DOHH2 (cell line): ENCODE results near the gene GRAPL.
"Not testable (repeated sequence)": the region's sequence is repeated elsewhere in the genome, so short reads cannot be mapped to it uniquely, and the experiment has no call there.

ENCODE experiments used
- H3F3A ChIP-seq: fragments of 200-600 bp; sonication (generic), shearing (Covaris generic); 2 replicates; pipeline ENCODE4 v1.6.0; 2016; ENCODE audit warnings: antibody characterized with exemption, mild to moderate bottlenecking; ENCODE audit not compliant: control insufficient read depth, insufficient read depth
- H3K27ac ChIP-seq: fragments of 200-600 bp; sonication (generic); 2 replicates; pipeline ENCODE4 v1.5.1; 2014; ENCODE audit warnings: low read depth, mild to moderate bottlenecking, low read length, moderate library complexity
- H3K27me3 ChIP-seq: fragments of 200-600 bp; sonication (generic); 2 replicates; pipeline ENCODE4 v1.6.1; 2014; ENCODE audit warnings: mild to moderate bottlenecking, low read length, mixed read lengths; ENCODE audit not compliant: control insufficient read depth
- H3K36me3 ChIP-seq: fragments of 200-600 bp; sonication (generic); 2 replicates; pipeline ENCODE4 v1.6.1; 2014; ENCODE audit warnings: mild to moderate bottlenecking, low read length, moderate library complexity, mixed read lengths; ENCODE audit not compliant: control insufficient read depth
- H3K4me1 ChIP-seq: fragments of 200-600 bp; sonication (generic); 2 replicates; pipeline ENCODE4 v1.6.1; 2014; ENCODE audit warnings: mild to moderate bottlenecking, low read length, mixed read lengths; ENCODE audit not compliant: control insufficient read depth
- H3K4me2 ChIP-seq: fragments of 200-600 bp; sonication (generic); 2 replicates; pipeline ENCODE4 v1.6.0; 2014; ENCODE audit warnings: mild to moderate bottlenecking, low read length, moderate library complexity
- H3K4me3 ChIP-seq: fragments of 200-600 bp; sonication (generic); 2 replicates; pipeline ENCODE4 v1.5.1; 2014; ENCODE audit warnings: mild to moderate bottlenecking, low read length, mixed read lengths
- H3K79me2 ChIP-seq: fragments of 200-600 bp; sonication (generic); 2 replicates; pipeline ENCODE4 v1.6.1; 2014; ENCODE audit warnings: mild to moderate bottlenecking, low read length, mixed read lengths; ENCODE audit not compliant: control insufficient read depth
- H3K9me2 ChIP-seq: fragments of 200-600 bp; sonication (generic); replicated peaks from 2 replicates; pipeline ENCODE4 v1.6.1; 2014; ENCODE audit warnings: mild to moderate bottlenecking, low read length, mixed read lengths; ENCODE audit not compliant: control insufficient read depth
- H3K9me3 ChIP-seq: fragments of 200-600 bp; sonication (generic); 2 replicates; pipeline ENCODE4 v1.6.1; 2014; ENCODE audit warnings: antibody characterized with exemption, low read length, mixed read lengths; ENCODE audit not compliant: control insufficient read depth, insufficient read depth
- H4K20me1 ChIP-seq: fragments of 200-600 bp; sonication (generic); 2 replicates; pipeline ENCODE4 v1.6.0; 2014; ENCODE audit warnings: low read depth, mild to moderate bottlenecking, antibody characterized with exemption, low read length, moderate library complexity; ENCODE audit not compliant: control insufficient read depth, insufficient read depth

GRAPL gene

DNA sequence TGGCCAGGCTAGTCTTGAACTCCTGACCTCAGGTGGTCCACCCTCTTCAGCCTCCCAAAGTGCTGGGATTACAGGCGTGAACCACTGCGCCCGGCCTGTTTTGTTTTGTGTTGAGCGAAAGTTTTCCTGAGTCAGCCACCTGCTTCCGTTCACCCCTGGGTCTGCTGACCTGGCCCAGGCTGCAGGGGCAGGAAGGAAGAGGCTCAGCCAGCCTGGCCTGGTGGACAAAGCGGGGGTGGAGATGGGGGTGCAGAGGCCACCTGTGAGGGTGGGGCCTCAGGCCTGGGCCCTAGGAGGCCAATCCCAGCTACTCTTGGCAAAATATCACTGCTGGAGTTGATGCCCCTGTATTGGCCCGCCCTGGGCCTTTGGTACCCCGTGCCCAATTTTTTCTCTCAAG is 3.7 kb downstream of the GRAPL start:
- H3K27ac ChIP-seq, H3K36me3 ChIP-seq, H3K4me2 ChIP-seq, H3F3A ChIP-seq, H3K9me2 ChIP-seq, H4K20me1 ChIP-seq, H3K4me3 ChIP-seq, H3K79me2 ChIP-seq, H3K9me3 ChIP-seq, H3K27me3 ChIP-seq: not testable (repeated sequence)
- H3K4me1 ChIP-seq: peaks cover 16% of the 10 kb centered on the region

DNA sequence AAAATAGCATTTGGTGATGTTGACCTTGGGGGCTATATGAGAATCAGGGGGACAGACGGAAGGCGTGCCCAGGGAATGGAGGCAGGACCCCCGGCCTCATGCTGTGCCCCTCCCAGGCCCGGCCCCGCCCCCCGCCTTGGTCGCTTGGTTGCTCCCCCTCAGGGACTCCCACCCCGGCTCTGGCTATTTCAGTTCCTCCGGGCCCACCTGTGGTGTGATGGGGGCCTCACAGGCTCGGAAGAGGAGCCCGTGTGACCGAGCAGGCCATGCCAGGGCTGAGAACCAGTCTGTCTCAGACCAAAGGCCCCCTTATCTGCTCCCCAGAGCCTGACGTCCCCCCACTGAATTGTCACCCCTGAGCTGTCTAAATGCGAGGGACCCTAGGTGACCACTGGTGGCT is 4.4 kb downstream of the GRAPL start:
- not testable (repeated sequence) for H3K27ac ChIP-seq, H3K9me2 ChIP-seq, H3K4me2 ChIP-seq, H3K79me2 ChIP-seq, H3K27me3 ChIP-seq, H3K9me3 ChIP-seq, H3K4me3 ChIP-seq, H4K20me1 ChIP-seq, H3K36me3 ChIP-seq, H3F3A ChIP-seq
- H3K4me1 ChIP-seq: peaks cover 13% of the 10 kb centered on the region

DNA sequence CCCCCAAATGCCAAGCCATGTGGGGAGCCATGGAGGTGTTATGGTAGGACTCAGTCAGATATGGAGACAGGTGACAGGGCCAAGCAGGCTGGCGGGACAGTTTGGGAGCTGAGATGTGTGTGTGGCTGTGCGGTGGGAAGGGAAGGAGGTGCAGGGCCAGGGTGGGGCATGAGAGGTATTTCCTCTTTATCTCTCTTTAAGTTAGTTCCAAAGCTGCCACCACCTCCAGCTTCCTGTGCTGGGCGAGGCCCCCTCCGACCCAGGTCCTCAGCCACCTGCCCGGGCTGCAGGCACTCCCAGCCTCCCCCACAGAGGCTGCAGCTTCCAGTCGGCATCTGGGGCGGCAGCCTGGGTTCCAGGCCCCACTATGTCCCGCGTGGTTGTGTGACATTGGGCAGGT is 6.4 kb downstream of the GRAPL start:
- not testable (repeated sequence) for H3K79me2 ChIP-seq, H3K9me3 ChIP-seq, H3K27me3 ChIP-seq, H4K20me1 ChIP-seq, H3K36me3 ChIP-seq, H3K9me2 ChIP-seq, H3F3A ChIP-seq, H3K4me3 ChIP-seq
- peak overlapping the region; percentile 62 for H3K27ac ChIP-seq
- H3K4me1 ChIP-seq: peaks cover 15% of the 10 kb centered on the region
- 0 out of 2 replicates have a peak overlapping the region, but pooled peaks have one; percentile 33 for H3K4me2 ChIP-seq

DNA sequence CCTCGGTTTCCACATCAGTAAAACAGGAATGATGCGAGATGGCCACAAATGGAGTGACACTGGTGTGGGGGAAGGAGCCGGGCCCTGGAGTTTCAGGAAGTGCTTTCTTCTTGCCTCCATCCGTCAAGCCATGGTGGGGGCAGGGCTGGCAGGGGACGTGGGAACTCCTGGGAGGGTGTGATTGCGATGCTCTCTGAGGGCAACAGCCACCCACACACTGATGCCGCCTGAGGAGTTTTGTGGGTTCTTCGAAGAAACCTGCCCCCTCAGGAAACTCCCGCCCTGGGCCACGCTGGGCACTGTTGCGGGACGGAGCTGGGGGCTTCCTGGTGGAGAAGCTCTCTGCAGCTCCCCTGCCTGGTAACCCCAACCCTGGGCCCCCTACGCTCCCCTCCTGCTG is 8.0 kb downstream of the GRAPL start:
- not testable (repeated sequence) for H3K27me3 ChIP-seq, H3K27ac ChIP-seq, H3K4me2 ChIP-seq, H4K20me1 ChIP-seq, H3K4me3 ChIP-seq, H3F3A ChIP-seq, H3K9me3 ChIP-seq, H3K79me2 ChIP-seq, H3K36me3 ChIP-seq, H3K9me2 ChIP-seq
- H3K4me1 ChIP-seq: peaks cover 15% of the 10 kb centered on the region

DNA sequence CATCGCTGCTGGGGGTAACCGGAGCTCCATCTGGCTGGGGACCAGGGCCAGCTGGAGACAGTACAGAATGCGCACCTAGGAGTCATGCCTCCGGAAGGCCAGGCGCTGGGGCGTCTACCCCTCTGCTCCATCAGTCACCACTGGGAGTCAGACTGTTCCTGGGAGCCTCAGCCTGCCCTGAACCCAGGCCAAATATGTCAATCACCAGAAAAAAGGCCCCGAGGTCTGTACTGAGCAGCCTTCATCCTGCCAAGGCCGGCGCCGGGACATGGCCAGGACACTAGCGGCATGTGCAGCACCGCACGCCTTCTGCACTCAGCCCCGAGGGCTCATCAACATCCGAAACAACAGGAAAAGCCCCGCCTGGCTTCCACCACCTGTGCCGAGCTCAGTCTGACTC is 8.7 kb downstream of the GRAPL start:
- not testable (repeated sequence) for H3K9me2 ChIP-seq, H3K9me3 ChIP-seq, H3K4me2 ChIP-seq, H3K79me2 ChIP-seq, H4K20me1 ChIP-seq, H3K27ac ChIP-seq, H3K36me3 ChIP-seq, H3F3A ChIP-seq, H3K4me3 ChIP-seq, H3K27me3 ChIP-seq
- peaks cover 15% of the 10 kb centered on the region for H3K4me1 ChIP-seq

DNA sequence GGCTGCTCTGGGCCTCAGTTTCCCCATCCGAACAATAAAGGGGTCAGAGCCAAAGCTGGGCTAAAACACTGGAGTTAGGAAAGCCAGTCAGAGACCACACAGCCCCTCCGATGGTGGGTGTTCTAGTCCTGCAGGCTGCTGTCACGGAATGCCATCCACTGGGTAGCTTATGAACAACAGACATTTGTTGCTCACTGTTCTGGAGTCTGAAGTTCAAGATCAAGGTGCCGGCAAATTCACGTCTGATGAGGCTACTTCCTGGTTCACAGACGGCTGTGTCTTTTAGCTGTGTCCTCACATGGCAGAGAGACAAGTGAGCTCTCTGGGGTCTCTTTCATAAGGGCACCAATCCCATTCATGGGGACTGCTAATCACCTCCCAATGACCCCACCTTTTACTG is 9.2 kb downstream of the GRAPL start:
- peak overlapping the region; percentile 69 for H3K27ac ChIP-seq
- not testable (repeated sequence) for H3K9me2 ChIP-seq, H3K9me3 ChIP-seq

DNA sequence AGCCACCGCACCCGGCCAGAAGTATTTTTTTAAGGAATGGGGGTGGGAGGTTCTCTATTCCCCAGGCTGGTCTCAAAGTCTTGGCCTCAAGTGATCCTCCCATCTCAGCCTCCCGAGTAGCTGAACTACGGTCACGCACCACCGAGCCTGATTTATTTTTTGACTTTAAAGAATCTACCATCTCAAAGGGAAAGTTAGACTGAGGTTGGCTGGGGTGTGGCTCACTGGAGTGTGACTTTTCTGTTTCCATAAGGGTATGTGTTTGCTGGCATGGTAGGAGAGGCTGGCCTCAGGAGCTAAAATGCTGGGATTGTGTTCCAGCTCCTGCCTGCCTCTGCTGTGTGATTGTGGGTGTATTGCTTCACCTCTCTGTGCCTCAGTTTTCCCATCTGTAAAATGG is 10.6 kb downstream of the GRAPL start:
- H3K4me1 ChIP-seq: peaks cover 13% of the 10 kb centered on the region

More for the DNA sequence above, 9.2 kb downstream of the GRAPL start:
- H3K79me2 ChIP-seq, H3K4me2 ChIP-seq, H3K27me3 ChIP-seq, H3K36me3 ChIP-seq, H3F3A ChIP-seq, H4K20me1 ChIP-seq, H3K4me3 ChIP-seq: not testable (repeated sequence)
- H3K4me1 ChIP-seq: peaks cover 15% of the 10 kb centered on the region

DNA sequence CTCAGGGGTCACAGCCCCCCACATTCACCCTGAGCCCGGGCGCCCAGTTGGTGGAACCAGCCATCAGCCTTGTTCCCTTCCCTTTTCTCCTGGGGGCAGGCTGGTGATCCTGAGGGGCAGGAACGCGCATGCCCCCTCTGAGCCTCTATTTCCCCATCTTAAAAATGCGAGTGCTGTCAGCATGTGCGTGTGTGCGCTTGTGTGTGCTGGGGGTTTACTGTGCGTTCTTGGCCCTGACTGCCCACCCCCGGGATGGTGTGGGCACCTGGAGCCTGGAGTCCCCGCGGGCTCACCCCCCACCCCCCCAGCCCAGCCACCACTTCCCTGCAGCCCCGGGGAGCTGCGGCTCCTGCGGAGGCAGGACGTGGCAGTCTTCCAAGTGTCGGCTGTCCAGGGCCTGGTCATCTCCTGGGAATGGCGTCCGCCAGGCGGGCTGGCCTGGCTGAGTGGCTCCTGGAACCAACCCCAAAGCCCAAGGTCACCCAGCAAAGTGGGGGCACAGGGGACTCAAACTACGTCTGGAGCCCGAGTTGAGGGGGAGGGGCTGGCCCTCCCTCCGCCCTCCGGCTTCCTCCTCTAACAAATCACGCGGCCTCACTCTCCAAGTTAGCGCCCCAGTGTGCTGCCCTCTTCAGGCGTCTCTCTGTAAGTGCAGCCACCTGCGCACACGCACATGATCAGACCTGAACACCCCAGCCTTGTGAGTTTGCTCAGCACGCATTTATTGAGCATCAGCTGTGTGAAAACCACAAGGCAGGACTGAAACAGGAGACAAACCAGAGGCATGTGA is 14.2 kb downstream of the GRAPL start:
- H3K4me3 ChIP-seq, H3F3A ChIP-seq, H3K4me1 ChIP-seq, H3K27me3 ChIP-seq, H3K36me3 ChIP-seq, H4K20me1 ChIP-seq, H3K79me2 ChIP-seq, H3K9me2 ChIP-seq, H3K9me3 ChIP-seq, H3K27ac ChIP-seq: not testable (repeated sequence)
- peak overlapping the region; percentile 33; the same call in 1 of the 2 replicates for H3K4me2 ChIP-seq

More for the DNA sequence above, 10.6 kb downstream of the GRAPL start:
- not testable (repeated sequence) for H3K27me3 ChIP-seq, H3K9me3 ChIP-seq, H3K4me2 ChIP-seq, H3K36me3 ChIP-seq, H3K4me3 ChIP-seq, H4K20me1 ChIP-seq, H3F3A ChIP-seq, H3K9me2 ChIP-seq, H3K27ac ChIP-seq, H3K79me2 ChIP-seq
